Heart left ventricle (tissue), 16 donors: Measurements from ENCODE around the gene TMEM120B. TPM values are rescaled to one million over a fixed set of nuclear protein-coding genes. Genes with fewer than 3 reads are reported as not detected.

ENCODE experiments used
- ATAC-seq, 4 donors: fragments of 200-7000 bp; cut with Tn5 transposase; one replicate each; pipeline ENCODE4 v1.9.1; 2020 to 2022; ENCODE audit warnings: moderate library complexity in 4 of 4, mild to moderate bottlenecking in 3 of 4, moderate number of reproducible peaks in 1 of 4
- DNase-seq, 5 donors: peaks; one replicate each; pipeline ENCODE4 v3.0.0-alpha.2; 2020
- H3K27ac ChIP-seq, 12 donors: fragments of 200-600 bp; sonication (generic) in 4 of 12; one replicate each; pipeline versions ENCODE4 v1.5.0 to v1.8.0; 2016 to 2022; ENCODE audit warnings: mild to moderate bottlenecking in 2 of 12
- H3K27me3 ChIP-seq, 9 donors: fragments of 200-600 bp; sonication (generic) in 2 of 9; one replicate each; pipeline versions ENCODE4 v1.5.1 to v1.8.0; 2016 to 2022; ENCODE audit warnings: mild to moderate bottlenecking in 3 of 9
- H3K36me3 ChIP-seq, 9 donors: fragments of 200-600 bp; sonication (generic) in 2 of 9; one replicate each; pipeline versions ENCODE4 v1.5.0 to v1.8.0; 2018 to 2022; ENCODE audit warnings: mild to moderate bottlenecking in 2 of 9
- H3K4me1 ChIP-seq, 12 donors: fragments of 200-600 bp; sonication (generic) in 4 of 12; one replicate each; pipeline versions ENCODE4 v1.5.0 to v1.8.0; 2016 to 2022; ENCODE audit warnings: mild to moderate bottlenecking in 3 of 12
- H3K4me3 ChIP-seq, 12 donors: fragments of 200-600 bp; sonication (generic) in 4 of 12; one replicate each; pipeline versions ENCODE4 v1.5.0 to v1.8.0; 2017 to 2022; ENCODE audit warnings: mild to moderate bottlenecking in 9 of 12, moderate library complexity in 4 of 12
- H3K9me3 ChIP-seq, 12 donors: fragments of 200-600 bp; sonication (generic) in 4 of 12; one replicate each; pipeline versions ENCODE4 v1.5.0 to v1.8.0; 2016 to 2022; ENCODE audit warnings: mild to moderate bottlenecking in 1 of 12
- CTCF ChIP-seq, 12 donors: fragments of 200-600 bp; sonication (generic) in 4 of 12; IDR thresholded peaks; one replicate each; pipeline versions ENCODE4 v1.5.0 to v1.8.0; 2018 to 2022; ENCODE audit warnings: antibody characterized with exemption in 12 of 12, mild to moderate bottlenecking in 5 of 12
- POLR2A ChIP-seq, 2 donors: fragments of 450-650 bp; IDR thresholded peaks; one replicate each; pipeline ENCODE4 v1.6.1; 2017; ENCODE audit warnings: antibody characterized with exemption in 2 of 2, mild to moderate bottlenecking in 2 of 2, moderate library complexity in 2 of 2
- WGBS, 4 donors: extraction: QIAGEN DNeasy Blood & Tissue Kit in 2 of 4; methylation state at CpG; one replicate each; pipeline versions ENCODE4 v1.1.5 to v1.1.7; 2013 to 2018; 5-methylcytosine and 5-hydroxymethylcytosine counted together
- intact Hi-C, 10 donors: fragments of 100-400 bp; cut with DNase I; formaldehyde crosslinking; loops; one replicate each; pipeline versions ENCODE4 v1.11.1 to v1.14.2; 2022
- polyA plus RNA-seq, 2 donors: library from polyadenylated mRNA; stranded (reverse); fragments of 200-250 nt; gene quantifications; one replicate each; pipeline ENCODE4 v1.2.3, GENCODE V29; 2013
- total RNA-seq, 9 donors: library from RNA; depleted of rRNA in 2 of 9; stranded (reverse); fragments of >200 nt in 2 of 9; fragmentation: NEBNext Ultra II Directional in 3 of 9; extraction: Animal tissue kit (Norgen Biotek cat#: 25700) in 3 of 9; gene quantifications; one replicate each; pipeline versions ENCODE4 v1.1.0 to v1.2.4, GENCODE V29; 2016 to 2023
- donor health status: ischemic (EF 13 %, LVEDD 7.1; RV severe dilation, severe dysfunction).
- donor health status: healthy with polysubstance abuse.
- donor health status: DM: no; HTN: yes; CAD: no.
- donor health status: DM: no; HTN: no; CAD: no.
- donor health status: ischemic (EF 25% LVEDD 6.9; RV normal size, moderate dysfunction).
- donor health status: ischemic (EF 25% LVEDD 5.7; RV mildly dilated, moderate dysfunction).
- donor health status: healthy.
- donor health status: DM: yes; HTN: yes; CAD: no.
- donor health status: ischemic (EF 35%, LVEDD 5.7; RV mildly dilated, moderate dysfunction).
- donor health status: nonischemic (EF 11% LVEDD 7.7; RV severe dilation, severe dysfunction).
- donor health status: DM: yes; HTN: yes; CAD: no.
- donor health status: PGD.
- donor health status: ischemic (EF 29% LVEDD 5.4; RV normal size, mild dysfunction).
- donor health status: nonischemic (EF 23%, LVEDD 6.1; RV moderate dilation, normal function).

Gene TMEM120B
- total and polyA plus RNA-seq, 11 donors = 5.8 to 13.2 (median 7.6) TPM

GRCh38 chr12:121823101-121823726 lies 110.7 kb downstream of the TMEM120B start:
- WGBS, 4 donors = 85 to 91% (median 89%) methylated on average over 22 to 36 of the region's 36 CpGs
- peaks cover 0 to 97% (median 87%) of the 10 kb centered on the region in 9 donors for H3K36me3 ChIP-seq
- DNase-seq (peak in 2 of 5 donors; percentile 19 to 20), ATAC-seq (peak in 1 of 4 donors; percentile 7)
- H3K27me3 ChIP-seq = no peaks in the 10 kb centered on the region
- H3K4me3 ChIP-seq = no peak overlapping the region
- no peak overlapping the region for H3K27ac ChIP-seq
- TF ChIP-seq CTCF (IDR thresholded peaks at IDR 0.05) (no peak), POLR2A (IDR thresholded peaks at IDR 0.05) (no peak)
- H3K9me3 ChIP-seq = no peaks in the 10 kb centered on the region
- intact Hi-C loops = no loop called here
- peaks cover 0 to 8% (median 0%) of the 10 kb centered on the region in 12 donors for H3K4me1 ChIP-seq

- DNase-seq (peak in 1 of 5 donors; percentile 31), ATAC-seq (peak in 1 of 4 donors; percentile 7)
- Histone ChIP-seq H3K4me3 (no peak overlapping the region), H3K4me1 (peaks cover 0 to 8% (median 0%) of the 10 kb centered on the region in 12 donors), H3K27ac (no peak overlapping the region), H3K27me3 (no peaks in the 10 kb centered on the region), H3K36me3 (peaks cover 0 to 97% (median 87%) of the 10 kb centered on the region in 9 donors), H3K9me3 (no peaks in the 10 kb centered on the region)
- no peak for TF ChIP-seq CTCF (IDR thresholded peaks at IDR 0.05)
- no peak for TF ChIP-seq POLR2A (IDR thresholded peaks at IDR 0.05)
- intact Hi-C loops = no loop called here
- 78 to 85% (median 82%) methylated on average over 7 to 12 of the region's 12 CpGs for WGBS, 4 donors
These were observed 111.2 kb downstream of the TMEM120B start for GRCh38 chr12:121823727-121824115.

GRCh38 chr12:121825041-121825523 lies 112.5 kb downstream of the TMEM120B start:
- H3K27ac ChIP-seq = no peak overlapping the region
- TF ChIP-seq POLR2A (IDR thresholded peaks at IDR 0.05) = no peak
- TF ChIP-seq CTCF (IDR thresholded peaks at IDR 0.05) = no peak
- no peaks in the 10 kb centered on the region for H3K9me3 ChIP-seq
- 85 to 93% (median 91%) methylated on average over 8 to 18 of the region's 18 CpGs for WGBS, 4 donors
- intact Hi-C loops = no loop called here
- H3K4me1 ChIP-seq = peaks cover 0 to 21% (median 6%) of the 10 kb centered on the region in 12 donors
- ATAC-seq (peak in 2 of 4 donors; percentile 7 to 40), DNase-seq (peak in 1 of 5 donors; percentile 34)
- no peak overlapping the region for H3K4me3 ChIP-seq
- H3K36me3 ChIP-seq = peaks cover 0 to 97% (median 81%) of the 10 kb centered on the region in 9 donors
- H3K27me3 ChIP-seq = no peaks in the 10 kb centered on the region

- H3K27ac ChIP-seq = no peak overlapping the region
- H3K4me1 ChIP-seq = peaks cover 0 to 21% (median 6%) of the 10 kb centered on the region in 12 donors
- 82 to 88% (median 84%) methylated on average over 18 of the region's 18 CpGs for WGBS, 4 donors
- no peak for ATAC-seq
- no peak for TF ChIP-seq CTCF (IDR thresholded peaks at IDR 0.05)
- TF ChIP-seq POLR2A (IDR thresholded peaks at IDR 0.05) = no peak
- no peak overlapping the region for H3K4me3 ChIP-seq
- H3K36me3 ChIP-seq = peaks cover 0 to 97% (median 81%) of the 10 kb centered on the region in 9 donors
- H3K9me3 ChIP-seq = no peaks in the 10 kb centered on the region
- DNase-seq = peak in 1 of 5 donors; percentile 18
- no peaks in the 10 kb centered on the region for H3K27me3 ChIP-seq
- intact Hi-C loops = no loop called here
These were observed 114.0 kb downstream of the TMEM120B start for GRCh38 chr12:121826318-121827150.
